Keratinocyte (primary cell): ENCODE data around the gene ITGB8. TPM values are rescaled to one million over a fixed set of nuclear protein-coding genes. Genes with fewer than 3 reads are reported as not detected.

Experiments
- DNase-seq: peaks from one replicate; pipeline ENCODE4 v3.0.0-alpha.2; 2011; ENCODE audit warnings: low read depth, missing footprints, low spot score
- FAIRE-seq: peaks from 2 replicates; lab custom pipeline; 2011; peaks lifted over from hg19 to GRCh38; lab: Jason Lieb, UNC
- H2AFZ ChIP-seq: 2 replicates; pipeline ENCODE4 v1.6.0; 2012; ENCODE audit warnings: low read length, control low read depth, inconsistent platforms; ENCODE audit not compliant: control insufficient read depth
- H3K27ac ChIP-seq: 2 replicates; pipeline ENCODE4 v1.5.1; 2011; ENCODE audit warnings: low read length; ENCODE audit not compliant: control insufficient read depth, insufficient read depth
- H3K27me3 ChIP-seq: 3 replicates; pipeline ENCODE4 v1.6.0; 2011; ENCODE audit warnings: low read length; ENCODE audit not compliant: control insufficient read depth, insufficient read depth; ENCODE audit errors: extremely low read depth
- H3K36me3 ChIP-seq, 2 experiments: 2 replicates in 1 of 2; 3 replicates in 1 of 2; pipeline ENCODE4 v1.5.1; 2011; ENCODE audit warnings: low read length in 2 of 2, mild to moderate bottlenecking in 1 of 2; ENCODE audit not compliant: control insufficient read depth in 2 of 2, insufficient read depth in 2 of 2; ENCODE audit errors: extremely low read depth in 1 of 2
- H3K4me1 ChIP-seq: 3 replicates; pipeline ENCODE4 v1.5.1; 2011; ENCODE audit warnings: low read length; ENCODE audit not compliant: control insufficient read depth, insufficient read depth; ENCODE audit errors: extremely low read depth
- H3K4me2 ChIP-seq: 3 replicates; pipeline ENCODE4 v1.6.0; 2011; ENCODE audit warnings: low read depth, low read length; ENCODE audit not compliant: control insufficient read depth, insufficient read depth; ENCODE audit errors: extremely low read depth
- H3K4me3 ChIP-seq, 3 experiments: fragments of 200-600 bp in 1 of 3; sonication (generic) in 1 of 3; 2 replicates in 2 of 3; 3 replicates in 1 of 3; pipeline ENCODE4 v1.5.1; 2011 to 2016; ENCODE audit warnings: low read length in 3 of 3, mild to moderate bottlenecking in 3 of 3, control low read depth in 2 of 3, inconsistent platforms in 1 of 3, low read depth in 1 of 3, mixed read lengths in 1 of 3, mixed run types in 1 of 3, moderate library complexity in 1 of 3; ENCODE audit not compliant: control insufficient read depth in 2 of 3, insufficient read depth in 2 of 3; ENCODE audit errors: extremely low read depth in 1 of 3
- H3K79me2 ChIP-seq: 2 replicates; pipeline ENCODE4 v1.6.0; 2012; ENCODE audit warnings: low read length; ENCODE audit not compliant: control insufficient read depth, insufficient read depth
- H3K9ac ChIP-seq: 3 replicates; pipeline ENCODE4 v1.6.0; 2011; ENCODE audit warnings: low read length; ENCODE audit not compliant: control insufficient read depth, insufficient read depth; ENCODE audit errors: extremely low read depth
- H3K9me1 ChIP-seq: 3 replicates; pipeline ENCODE4 v1.6.0; 2011; ENCODE audit warnings: low read length; ENCODE audit not compliant: control insufficient read depth, insufficient read depth; ENCODE audit errors: extremely low read depth
- H3K9me3 ChIP-seq: 2 replicates; pipeline ENCODE4 v1.5.1; 2012; ENCODE audit warnings: low read depth, low read length; ENCODE audit not compliant: control insufficient read depth
- H4K20me1 ChIP-seq: 3 replicates; pipeline ENCODE4 v1.6.0; 2011; ENCODE audit warnings: low read length; ENCODE audit not compliant: control insufficient read depth, insufficient read depth; ENCODE audit errors: extremely low read depth
- EZH2 ChIP-seq: IDR thresholded peaks from one replicate; pipeline ENCODE4 v1.6.1; 2012; ENCODE audit warnings: inconsistent platforms, mild to moderate bottlenecking, low read length, moderate library complexity
- dilution Hi-C: fragments of 300-500 bp; cut with MboI; formaldehyde crosslinking; loops from one replicate; pipeline ENCODE4 v1.7.0; 2020; ENCODE audit warnings: low sequenced_read_pairs; ENCODE audit not compliant: extremely low pct_ligation_motif_present
- polyA plus RNA-seq, 5 experiments: library from polyadenylated mRNA; depleted of rRNA in 3 of 5; stranded (reverse) in 3 of 5; stranded (forward) in 1 of 5; unstranded in 1 of 5; fragments of >200 nt; gene quantifications; 1 replicate in 1 of 5; 2 replicates in 3 of 5; 3 replicates in 1 of 5; pipeline versions ENCODE4 v1.2.1 to v1.2.3, GENCODE V29; 2011 to 2012; ENCODE audit warnings: missing spikeins in 2 of 5, low read depth in 1 of 5, low replicate concordance in 1 of 5
- TF ChIP-seq, protein P1 (sequence below), 3 experiments: IDR thresholded peaks in 1 of 3; conservative IDR thresholded peaks in 1 of 3; optimal IDR thresholded peaks in 1 of 3; 2 replicates in 2 of 3; 3 replicates in 1 of 3; pipeline versions ENCODE3 to v1.5.1; 2011; ENCODE audit warnings: low read length in 3 of 3, mild to moderate bottlenecking in 3 of 3, moderate library complexity in 2 of 3, control low read depth in 1 of 3, inconsistent platforms in 1 of 3; ENCODE audit not compliant: insufficient read depth in 2 of 3; ENCODE audit errors: extremely low read depth in 1 of 3

ITGB8 gene
- polyA plus RNA-seq, 1 donor (not counting 4 experiments of a cell fraction or from before 2014, with no cell fraction given), result 10.9 TPM

- no peak for FAIRE-seq
Measured at GRCh38 chr7:20320322-20320721, 10.4 kb upstream of the ITGB8 start.

GRCh38 chr7:20320786-20321185 lies 9.9 kb upstream of the ITGB8 start:
- no peak overlapping the region for H3K4me3 ChIP-seq
- no peaks in the 10 kb centered on the region for H3K36me3 ChIP-seq
- H3K9ac ChIP-seq, result no peak overlapping the region
- no peaks in the 10 kb centered on the region for H3K79me2 ChIP-seq
- H3K9me1 ChIP-seq, result no peaks in the 10 kb centered on the region
- DNase-seq, result no peak
- H3K4me1 ChIP-seq, result no peaks in the 10 kb centered on the region
- no peak overlapping the region for H3K4me2 ChIP-seq
- no peak overlapping the region for H2AFZ ChIP-seq
- dilution Hi-C loops, result loop anchor here (25.0 kb wide), 1 partner anchor 558 kb away; the partner anchor contains the start of gene TMEM196
- H4K20me1 ChIP-seq, result no peaks in the 10 kb centered on the region
- H3K27me3 ChIP-seq, result no peaks in the 10 kb centered on the region
- FAIRE-seq, result no peak
- TF ChIP-seq EZH2, result no peak
- TF ChIP-seq, protein P1, sequence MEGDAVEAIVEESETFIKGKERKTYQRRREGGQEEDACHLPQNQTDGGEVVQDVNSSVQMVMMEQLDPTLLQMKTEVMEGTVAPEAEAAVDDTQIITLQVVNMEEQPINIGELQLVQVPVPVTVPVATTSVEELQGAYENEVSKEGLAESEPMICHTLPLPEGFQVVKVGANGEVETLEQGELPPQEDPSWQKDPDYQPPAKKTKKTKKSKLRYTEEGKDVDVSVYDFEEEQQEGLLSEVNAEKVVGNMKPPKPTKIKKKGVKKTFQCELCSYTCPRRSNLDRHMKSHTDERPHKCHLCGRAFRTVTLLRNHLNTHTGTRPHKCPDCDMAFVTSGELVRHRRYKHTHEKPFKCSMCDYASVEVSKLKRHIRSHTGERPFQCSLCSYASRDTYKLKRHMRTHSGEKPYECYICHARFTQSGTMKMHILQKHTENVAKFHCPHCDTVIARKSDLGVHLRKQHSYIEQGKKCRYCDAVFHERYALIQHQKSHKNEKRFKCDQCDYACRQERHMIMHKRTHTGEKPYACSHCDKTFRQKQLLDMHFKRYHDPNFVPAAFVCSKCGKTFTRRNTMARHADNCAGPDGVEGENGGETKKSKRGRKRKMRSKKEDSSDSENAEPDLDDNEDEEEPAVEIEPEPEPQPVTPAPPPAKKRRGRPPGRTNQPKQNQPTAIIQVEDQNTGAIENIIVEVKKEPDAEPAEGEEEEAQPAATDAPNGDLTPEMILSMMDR (optimal IDR thresholded peaks at IDR 0.05 in 1 of 3, IDR thresholded peaks at IDR 0.05 in 1 of 3, conservative IDR thresholded peaks at IDR 0.05 in 1 of 3; ENCODE audit: extremely low read depth in 1 of 3, insufficient read depth in 2 of 3, low read length in 3 of 3), result no peak
- no peaks in the 10 kb centered on the region for H3K9me3 ChIP-seq
- H3K27ac ChIP-seq, result no peak overlapping the region

More at GRCh38 chr7:20320322-20320721, 10.4 kb upstream of the ITGB8 start:
- H3K79me2 ChIP-seq, result no peaks in the 10 kb centered on the region
- no peak for TF ChIP-seq EZH2
- TF ChIP-seq, protein P1 (optimal IDR thresholded peaks at IDR 0.05 in 1 of 3, IDR thresholded peaks at IDR 0.05 in 1 of 3, conservative IDR thresholded peaks at IDR 0.05 in 1 of 3; ENCODE audit: extremely low read depth in 1 of 3, insufficient read depth in 2 of 3, low read length in 3 of 3), result no peak
- no peak overlapping the region for H2AFZ ChIP-seq
- no peaks in the 10 kb centered on the region for H3K36me3 ChIP-seq
- dilution Hi-C loops, result loop anchor here (25.0 kb wide), 1 partner anchor 558 kb away; the partner anchor contains the start of gene TMEM196
- no peak overlapping the region for H3K9ac ChIP-seq
- H3K27ac ChIP-seq, result no peak overlapping the region
- no peak overlapping the region for H3K4me3 ChIP-seq
- DNase-seq, result no peak
- no peaks in the 10 kb centered on the region for H3K9me1 ChIP-seq
- H3K9me3 ChIP-seq, result no peaks in the 10 kb centered on the region
- no peaks in the 10 kb centered on the region for H3K27me3 ChIP-seq
- no peaks in the 10 kb centered on the region for H3K4me1 ChIP-seq
- no peaks in the 10 kb centered on the region for H4K20me1 ChIP-seq
- no peak overlapping the region for H3K4me2 ChIP-seq
